Measurements from ENCODE around the gene MAS1.

GRCh38 chr6:159929819-159930218, 39.0 kb downstream of the MAS1 start:
- TF ChIP-seq POLR2A (IDR thresholded peaks at IDR 0.05; ENCODE audit: low read length): no peak
- TF ChIP-seq GATA1 (IDR thresholded peaks at IDR 0.05; ENCODE audit: low read depth, low read length): no peak

Measured in erythroblast (primary cell).